NB4 (cell line): ENCODE measurements around the gene DTNB.

Experiments
- DNase-seq: peaks from one replicate; pipeline ENCODE4 v3.0.0; 2010; ENCODE audit warnings: low read depth
- H3K4me3 ChIP-seq: one replicate; pipeline ENCODE4 v1.5.1; 2011; ENCODE audit warnings: mild to moderate bottlenecking, low read depth, low read length, moderate library complexity
- CTCF ChIP-seq: IDR thresholded peaks from one replicate; pipeline ENCODE4 v1.5.1; 2012; ENCODE audit warnings: low read depth, low read length
- MAX ChIP-seq: IDR thresholded peaks from 2 replicates; pipeline ENCODE4 v1.6.1; 2011; ENCODE audit warnings: low read depth, low read length
- MYC ChIP-seq: IDR thresholded peaks from 2 replicates; pipeline ENCODE4 v1.6.1; 2011; ENCODE audit warnings: low read depth, low read length
- POLR2A ChIP-seq: IDR thresholded peaks from 2 replicates; pipeline ENCODE4 v1.6.1; 2011; ENCODE audit warnings: mild to moderate bottlenecking; ENCODE audit not compliant: insufficient read length; ENCODE audit errors: extremely low read depth

Gene DTNB

DNA sequence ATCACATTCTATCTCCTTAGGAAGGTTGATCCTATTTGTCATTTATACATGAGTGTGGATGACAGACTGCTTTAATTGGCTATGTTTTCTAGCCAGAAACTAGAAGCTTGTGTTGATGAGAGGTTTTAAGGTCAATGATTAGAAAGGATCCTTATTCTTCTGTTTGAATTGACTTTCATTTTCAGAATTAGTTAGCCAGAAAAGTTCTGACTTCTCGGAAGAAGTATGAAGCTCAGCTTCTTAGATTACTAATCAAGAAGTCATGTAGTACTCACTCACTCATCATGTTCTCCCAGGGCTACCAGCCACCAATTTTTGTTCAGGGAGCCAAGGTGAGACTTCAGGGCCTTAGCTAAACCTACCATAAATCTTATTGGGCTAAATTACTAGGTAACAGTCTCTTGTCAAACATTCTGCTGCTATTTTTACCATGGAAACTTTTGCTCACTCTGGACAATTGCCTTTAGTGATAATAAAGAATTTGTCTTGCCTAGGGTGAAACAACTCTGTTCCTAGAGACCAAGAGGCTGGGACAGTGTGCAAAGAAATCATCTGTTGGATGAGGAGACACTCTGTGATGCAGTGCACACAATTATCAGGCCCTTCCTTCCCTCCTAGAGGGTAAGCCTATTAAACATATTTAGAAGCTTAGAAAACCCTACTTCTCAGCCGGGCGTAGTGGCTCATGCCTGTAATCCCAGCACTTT, 220.0 kb downstream of the DTNB start:
- DNase-seq: no peak
- no peak for TF ChIP-seq MYC
- TF ChIP-seq MAX: no peak
- no peak for TF ChIP-seq POLR2A
- no peak for TF ChIP-seq CTCF
- no peak overlapping the region for H3K4me3 ChIP-seq

GRCh38 chr2:25448808-25449207, 224.6 kb downstream of the DTNB start:
- no peak for TF ChIP-seq CTCF
- TF ChIP-seq POLR2A: no peak
- no peak for TF ChIP-seq MAX
- TF ChIP-seq MYC: no peak
- H3K4me3 ChIP-seq: no peak overlapping the region
- no peak for DNase-seq

DNA sequence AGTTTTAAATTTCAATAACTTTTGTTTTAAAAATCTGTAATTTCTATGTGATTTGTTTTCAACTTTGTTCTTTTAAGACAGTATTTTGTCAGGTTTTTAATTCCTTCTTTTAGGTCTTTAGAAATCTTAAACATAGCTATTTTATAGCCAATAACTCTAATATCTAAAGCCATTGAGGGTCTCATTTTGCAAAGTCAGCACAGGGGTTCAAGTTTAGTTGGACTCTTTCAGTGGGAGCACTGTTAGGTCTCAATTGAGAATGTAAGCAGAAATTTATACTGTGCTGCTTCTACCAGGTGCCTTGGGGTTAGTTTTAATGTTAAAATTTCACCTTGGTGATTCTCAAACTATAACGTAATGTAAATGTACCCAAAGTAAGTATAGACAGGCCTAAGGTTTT, 226.4 kb downstream of the DTNB start:
- no peak overlapping the region for H3K4me3 ChIP-seq
- no peak for DNase-seq
- TF ChIP-seq MAX (no peak), CTCF (no peak), POLR2A (no peak), MYC (no peak)

- H3K4me3 ChIP-seq: no peak overlapping the region
- TF ChIP-seq POLR2A: no peak
- TF ChIP-seq MAX: no peak
- no peak for DNase-seq
Measured at GRCh38 chr2:25446122-25446521, 227.3 kb downstream of the DTNB start.

- H3K4me3 ChIP-seq: no peak overlapping the region
- TF ChIP-seq POLR2A (no peak), MAX (no peak), CTCF (no peak), MYC (no peak)
- no peak for DNase-seq
Measured at GRCh38 chr2:25445464-25445863, 227.9 kb downstream of the DTNB start.

- no peak for DNase-seq
- no peak for TF ChIP-seq CTCF
- TF ChIP-seq MAX: no peak
- no peak for TF ChIP-seq POLR2A
- TF ChIP-seq MYC: no peak
- no peak overlapping the region for H3K4me3 ChIP-seq
Measured at GRCh38 chr2:25444608-25445270, 228.6 kb downstream of the DTNB start.
